Transverse colon (tissue), 3 donors: ENCODE results near the gene CNTNAP2.

Source experiments
- CTCF ChIP-seq, 5 experiments: fragments of 200-600 bp in 3 of 5; fragments of 450-650 bp in 2 of 5; sonication (generic) in 3 of 5; IDR thresholded peaks; 1 replicate in 2 of 5; 2 replicates in 3 of 5; pipeline ENCODE4 v1.5.1; 2016 to 2017; ENCODE audit warnings: antibody characterized with exemption in 5 of 5, inconsistent platforms in 3 of 5, mild to moderate bottlenecking in 2 of 5, moderate library complexity in 1 of 5
- POLR2A ChIP-seq: fragments of 450-650 bp; IDR thresholded peaks from one replicate; pipeline ENCODE4 v1.6.1; 2016; ENCODE audit warnings: antibody characterized with exemption, mild to moderate bottlenecking, moderate library complexity

- TF ChIP-seq CTCF (IDR thresholded peaks at IDR 0.05): no peak
- TF ChIP-seq POLR2A: no peak
Measured at GRCh38 chr7:146956321-146956720, 839.7 kb downstream of the CNTNAP2 start.
